HL-60 (cell line): ENCODE data around the gene REXO5.

Experiments
- DNase-seq, 2 experiments: peaks; one replicate each; pipeline ENCODE4 v3.0.0-alpha.2; 2010 to 2020; ENCODE audit warnings: low read depth in 1 of 2, low spot score in 1 of 2
- H3K27ac ChIP-seq: fragments of 250-450 bp; sonication (Bioruptor Pico); replicated peaks from 2 replicates; pipeline ENCODE4 v1.5.1; 2020; ENCODE audit warnings: mild to moderate bottlenecking, moderate library complexity
- H3K27me3 ChIP-seq: fragments of 250-450 bp; sonication (Bioruptor Pico); 2 replicates; pipeline ENCODE4 v1.5.1; 2021; ENCODE audit warnings: mild to moderate bottlenecking, moderate library complexity; ENCODE audit not compliant: insufficient read depth, poor library complexity, severe bottlenecking
- H3K4me3 ChIP-seq: replicated peaks from 2 replicates; pipeline ENCODE4 v1.5.1; 2011; ENCODE audit warnings: mild to moderate bottlenecking, control low read depth, low read length; ENCODE audit not compliant: insufficient read depth
- GABPA ChIP-seq: IDR thresholded peaks from 2 replicates; pipeline ENCODE4 v1.6.1; 2012; ENCODE audit warnings: low read depth
- POLR2AphosphoS5 ChIP-seq: IDR thresholded peaks from 2 replicates; pipeline ENCODE4 v1.6.1; 2012; ENCODE audit warnings: low read depth
- SPI1 ChIP-seq: IDR thresholded peaks from 2 replicates; pipeline ENCODE4 v1.6.1; 2012; ENCODE audit warnings: low read depth, mild to moderate bottlenecking, borderline replicate concordance
- TF ChIP-seq, protein P1 (sequence below): IDR thresholded peaks from 2 replicates; pipeline ENCODE4 v1.6.1; 2012; ENCODE audit warnings: low read depth; ENCODE audit not compliant: insufficient replicate concordance
- TF ChIP-seq, protein P2 (sequence below): IDR thresholded peaks from one replicate; pipeline ENCODE4 v1.5.1; 2011; ENCODE audit warnings: low read length, control low read depth, inconsistent platforms; ENCODE audit not compliant: insufficient read depth

The REXO5 gene

DNA sequence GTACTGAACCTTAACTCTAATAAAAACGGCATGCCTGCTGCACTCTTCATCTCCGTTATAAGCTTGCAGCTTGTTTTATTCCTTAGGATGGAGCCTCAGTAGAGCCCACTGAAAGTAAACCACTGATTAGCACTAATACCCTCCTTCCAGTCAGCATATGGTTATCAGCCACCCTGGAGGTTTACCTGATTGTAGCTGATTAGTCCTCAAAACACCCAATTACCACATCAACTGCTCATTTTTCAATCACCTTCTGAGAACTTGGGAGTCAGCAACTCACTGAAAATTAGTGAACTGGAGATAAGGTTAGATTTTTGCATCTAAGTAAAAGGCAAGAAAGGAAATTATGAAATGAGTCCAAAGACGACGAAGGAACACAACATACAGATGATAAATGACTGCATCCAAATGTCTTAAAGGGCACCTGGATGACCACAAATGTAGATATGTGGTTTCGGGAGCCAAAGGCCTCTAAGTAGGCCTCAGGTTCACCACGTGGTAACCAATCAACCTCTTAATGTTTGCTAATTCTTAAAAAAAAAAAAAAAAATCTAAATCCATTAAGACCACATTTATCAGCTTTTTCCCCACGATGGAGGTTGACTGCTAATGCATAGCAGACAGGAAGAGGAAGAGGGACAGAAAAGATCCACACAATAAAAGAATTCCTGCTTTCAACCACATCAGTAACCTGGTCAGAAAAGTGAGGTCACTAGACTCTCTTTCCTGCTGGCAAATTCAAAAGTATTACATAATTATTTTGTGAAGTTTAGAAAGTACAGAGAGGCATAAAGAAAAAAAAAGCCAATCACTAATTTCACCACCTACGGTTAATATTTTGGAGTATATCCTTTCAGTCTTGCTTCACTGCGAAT lies 65.9 kb downstream of the REXO5 start:
- TF ChIP-seq, protein P1, sequence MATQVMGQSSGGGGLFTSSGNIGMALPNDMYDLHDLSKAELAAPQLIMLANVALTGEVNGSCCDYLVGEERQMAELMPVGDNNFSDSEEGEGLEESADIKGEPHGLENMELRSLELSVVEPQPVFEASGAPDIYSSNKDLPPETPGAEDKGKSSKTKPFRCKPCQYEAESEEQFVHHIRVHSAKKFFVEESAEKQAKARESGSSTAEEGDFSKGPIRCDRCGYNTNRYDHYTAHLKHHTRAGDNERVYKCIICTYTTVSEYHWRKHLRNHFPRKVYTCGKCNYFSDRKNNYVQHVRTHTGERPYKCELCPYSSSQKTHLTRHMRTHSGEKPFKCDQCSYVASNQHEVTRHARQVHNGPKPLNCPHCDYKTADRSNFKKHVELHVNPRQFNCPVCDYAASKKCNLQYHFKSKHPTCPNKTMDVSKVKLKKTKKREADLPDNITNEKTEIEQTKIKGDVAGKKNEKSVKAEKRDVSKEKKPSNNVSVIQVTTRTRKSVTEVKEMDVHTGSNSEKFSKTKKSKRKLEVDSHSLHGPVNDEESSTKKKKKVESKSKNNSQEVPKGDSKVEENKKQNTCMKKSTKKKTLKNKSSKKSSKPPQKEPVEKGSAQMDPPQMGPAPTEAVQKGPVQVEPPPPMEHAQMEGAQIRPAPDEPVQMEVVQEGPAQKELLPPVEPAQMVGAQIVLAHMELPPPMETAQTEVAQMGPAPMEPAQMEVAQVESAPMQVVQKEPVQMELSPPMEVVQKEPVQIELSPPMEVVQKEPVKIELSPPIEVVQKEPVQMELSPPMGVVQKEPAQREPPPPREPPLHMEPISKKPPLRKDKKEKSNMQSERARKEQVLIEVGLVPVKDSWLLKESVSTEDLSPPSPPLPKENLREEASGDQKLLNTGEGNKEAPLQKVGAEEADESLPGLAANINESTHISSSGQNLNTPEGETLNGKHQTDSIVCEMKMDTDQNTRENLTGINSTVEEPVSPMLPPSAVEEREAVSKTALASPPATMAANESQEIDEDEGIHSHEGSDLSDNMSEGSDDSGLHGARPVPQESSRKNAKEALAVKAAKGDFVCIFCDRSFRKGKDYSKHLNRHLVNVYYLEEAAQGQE, result no peak
- TF ChIP-seq POLR2AphosphoS5 (no peak), SPI1 (no peak), GABPA (no peak)
- TF ChIP-seq, protein P2, sequence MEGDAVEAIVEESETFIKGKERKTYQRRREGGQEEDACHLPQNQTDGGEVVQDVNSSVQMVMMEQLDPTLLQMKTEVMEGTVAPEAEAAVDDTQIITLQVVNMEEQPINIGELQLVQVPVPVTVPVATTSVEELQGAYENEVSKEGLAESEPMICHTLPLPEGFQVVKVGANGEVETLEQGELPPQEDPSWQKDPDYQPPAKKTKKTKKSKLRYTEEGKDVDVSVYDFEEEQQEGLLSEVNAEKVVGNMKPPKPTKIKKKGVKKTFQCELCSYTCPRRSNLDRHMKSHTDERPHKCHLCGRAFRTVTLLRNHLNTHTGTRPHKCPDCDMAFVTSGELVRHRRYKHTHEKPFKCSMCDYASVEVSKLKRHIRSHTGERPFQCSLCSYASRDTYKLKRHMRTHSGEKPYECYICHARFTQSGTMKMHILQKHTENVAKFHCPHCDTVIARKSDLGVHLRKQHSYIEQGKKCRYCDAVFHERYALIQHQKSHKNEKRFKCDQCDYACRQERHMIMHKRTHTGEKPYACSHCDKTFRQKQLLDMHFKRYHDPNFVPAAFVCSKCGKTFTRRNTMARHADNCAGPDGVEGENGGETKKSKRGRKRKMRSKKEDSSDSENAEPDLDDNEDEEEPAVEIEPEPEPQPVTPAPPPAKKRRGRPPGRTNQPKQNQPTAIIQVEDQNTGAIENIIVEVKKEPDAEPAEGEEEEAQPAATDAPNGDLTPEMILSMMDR, result no peak
- Histone ChIP-seq H3K27me3 (no peaks in the 10 kb centered on the region), H3K4me3 (no peak overlapping the region), H3K27ac (no peak overlapping the region)
- no peak for DNase-seq

DNA sequence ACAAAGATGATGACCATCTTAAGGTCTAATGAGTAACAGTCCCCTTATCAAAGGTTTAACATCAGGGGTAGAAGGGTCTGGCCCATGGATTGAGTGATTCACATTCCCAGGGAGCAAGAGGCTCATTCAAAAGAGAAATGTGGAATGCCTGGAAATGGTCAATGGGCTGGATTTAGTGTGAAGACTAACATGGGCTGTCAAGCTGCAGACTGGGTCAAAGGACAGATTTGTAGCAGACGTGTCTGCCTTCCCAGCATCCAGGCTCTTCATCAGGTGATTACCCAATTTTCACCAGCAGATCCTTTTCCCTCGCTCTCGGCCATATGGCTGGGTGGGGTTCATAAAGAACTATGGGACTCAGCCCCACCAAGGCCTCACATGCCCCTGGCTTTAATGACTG lies 67.0 kb downstream of the REXO5 start:
- no peak for DNase-seq
- no peak for TF ChIP-seq POLR2AphosphoS5
- TF ChIP-seq, protein P1, result no peak
- Histone ChIP-seq H3K27me3 (no peaks in the 10 kb centered on the region), H3K27ac (no peak overlapping the region), H3K4me3 (no peak overlapping the region)

- H3K27ac ChIP-seq, result no peak overlapping the region
- no peak for DNase-seq
- no peaks in the 10 kb centered on the region for H3K27me3 ChIP-seq
- TF ChIP-seq, protein P2, result no peak
- TF ChIP-seq POLR2AphosphoS5 (no peak), GABPA (no peak), SPI1 (no peak)
- TF ChIP-seq, protein P1, result no peak
- H3K4me3 ChIP-seq, result no peak overlapping the region
These were observed 67.8 kb downstream of the REXO5 start for GRCh38 chr16:20874088-20874581.
